GM18526 (cell line): ENCODE measurements around the gene ARL5A.

ENCODE experiments used
- POLR2A ChIP-seq: IDR thresholded peaks from 3 replicates; pipeline ENCODE4 v1.6.1; 2011; ENCODE audit not compliant: insufficient read length; ENCODE audit errors: extremely low read depth

The ARL5A gene

DNA sequence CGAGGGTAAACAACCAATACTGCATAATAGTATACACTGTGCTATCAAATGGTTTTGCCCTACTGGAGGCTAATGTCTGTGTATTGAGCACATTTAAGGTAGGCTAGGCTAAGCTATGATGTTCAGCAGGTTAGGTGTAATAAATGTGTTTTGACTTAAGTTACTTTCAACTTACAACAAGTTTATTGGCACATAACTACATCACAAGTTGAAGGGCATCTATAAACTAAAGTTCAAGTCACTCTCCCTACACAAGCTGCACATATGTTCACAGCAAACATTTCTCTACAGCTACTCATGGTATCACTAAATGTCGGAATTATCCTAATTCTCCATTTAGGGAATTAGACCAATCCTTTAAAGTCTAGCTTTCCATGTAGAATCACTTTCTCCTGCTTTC, 11.4 kb downstream of the ARL5A start:
- no peak for TF ChIP-seq POLR2A

DNA sequence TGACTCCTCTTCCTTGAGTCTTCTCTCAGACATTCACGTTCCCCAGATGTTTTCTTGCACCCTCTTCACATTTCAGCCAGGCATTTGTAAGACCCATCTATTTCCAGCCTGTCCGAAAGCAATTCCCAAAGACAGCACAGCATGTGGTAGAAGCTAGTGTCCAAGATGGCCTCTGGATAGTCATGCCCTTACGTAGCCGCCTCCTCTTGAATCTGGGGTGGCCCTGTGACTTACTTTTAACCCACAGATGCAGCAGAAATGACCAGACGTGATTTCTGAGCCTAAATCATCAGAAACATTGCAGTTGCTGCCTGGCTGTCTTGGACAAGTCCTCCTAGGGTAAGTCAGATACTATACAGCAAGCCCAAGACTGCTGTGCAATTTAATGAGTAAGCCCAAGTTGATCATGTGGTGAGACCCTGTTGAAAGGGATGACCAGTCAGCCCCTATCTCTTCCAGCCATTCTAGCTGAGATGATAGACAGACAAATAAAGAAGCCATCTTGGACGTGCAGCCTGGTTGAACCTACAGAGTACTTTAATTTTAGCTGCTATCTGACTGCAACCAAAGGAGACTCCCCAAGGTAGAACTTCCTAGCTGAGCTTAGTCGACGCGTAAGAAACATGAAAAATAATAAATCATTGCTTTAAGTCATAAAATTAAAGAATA, 12.3 kb downstream of the ARL5A start:
- no peak for TF ChIP-seq POLR2A

DNA sequence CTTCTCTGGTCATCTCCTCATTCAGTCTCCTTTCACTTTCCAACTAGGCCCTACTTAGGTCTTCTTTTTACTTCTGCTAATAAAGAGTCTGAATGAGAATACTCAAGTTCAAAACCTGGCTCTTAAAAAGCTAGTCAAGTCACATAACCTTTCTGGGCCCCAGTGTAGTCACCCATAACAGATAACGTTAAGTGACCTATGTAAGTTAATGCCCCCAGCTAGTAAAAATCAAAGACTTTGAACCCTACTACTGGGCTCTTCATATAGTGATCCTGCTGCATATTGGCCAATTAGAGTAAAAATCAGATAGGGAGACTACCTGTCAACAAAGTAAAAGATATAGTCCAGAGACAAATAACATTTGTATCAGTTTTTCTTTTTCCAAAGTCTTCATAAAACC, 17.7 kb downstream of the ARL5A start:
- no peak for TF ChIP-seq POLR2A

DNA sequence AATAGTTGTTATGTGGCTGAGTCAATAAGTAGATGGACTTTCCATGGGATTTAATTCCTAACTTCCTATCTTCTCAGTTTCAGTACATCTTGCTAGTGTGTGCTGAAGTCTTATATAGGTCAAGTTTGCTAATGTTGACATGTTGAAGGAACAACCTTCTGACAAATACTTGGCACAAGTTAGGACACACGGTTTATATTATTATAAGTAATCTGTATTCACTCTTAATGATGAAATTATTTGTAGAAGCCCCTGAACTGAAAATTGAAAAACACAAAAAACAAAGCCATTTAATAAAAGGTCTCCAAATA, 19.2 kb downstream of the ARL5A start:
- no peak for TF ChIP-seq POLR2A

DNA sequence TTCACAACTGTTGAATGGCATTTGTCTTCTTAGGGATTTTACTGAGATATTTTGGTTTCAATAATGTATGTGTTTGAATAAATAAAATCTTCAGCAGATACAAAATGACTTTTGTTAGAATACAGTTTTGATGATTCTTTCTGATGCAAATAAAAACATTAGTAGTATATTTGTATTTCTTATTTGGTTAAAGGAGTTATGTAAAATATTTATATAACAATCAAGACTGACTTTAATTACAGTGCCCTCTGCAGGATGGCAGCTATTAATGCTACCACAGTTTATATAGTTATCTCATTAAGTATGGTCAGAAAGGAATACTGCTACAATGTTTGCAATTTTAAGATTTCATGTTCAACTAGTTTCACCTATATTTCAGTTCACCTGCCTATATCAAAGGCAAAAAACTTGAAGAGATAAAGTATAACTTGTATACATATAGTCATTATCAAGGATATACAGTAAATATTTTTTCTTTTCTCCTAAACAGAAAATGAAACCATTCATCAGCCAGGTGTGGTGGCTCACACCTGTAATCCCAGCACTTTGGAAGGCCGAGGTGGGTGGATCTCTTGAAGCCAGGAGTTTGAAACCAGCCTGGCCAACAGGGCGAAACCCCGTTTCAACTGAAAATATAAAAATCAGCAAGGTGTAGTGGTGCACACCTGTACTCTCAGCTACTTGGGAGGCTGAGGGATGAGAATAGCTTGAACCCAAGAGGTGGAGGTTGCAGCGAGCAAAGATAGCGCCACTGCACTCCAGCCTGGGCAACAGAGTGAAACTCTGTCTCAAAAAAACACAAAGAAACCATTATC, 19.8 kb downstream of the ARL5A start:
- TF ChIP-seq POLR2A: no peak

DNA sequence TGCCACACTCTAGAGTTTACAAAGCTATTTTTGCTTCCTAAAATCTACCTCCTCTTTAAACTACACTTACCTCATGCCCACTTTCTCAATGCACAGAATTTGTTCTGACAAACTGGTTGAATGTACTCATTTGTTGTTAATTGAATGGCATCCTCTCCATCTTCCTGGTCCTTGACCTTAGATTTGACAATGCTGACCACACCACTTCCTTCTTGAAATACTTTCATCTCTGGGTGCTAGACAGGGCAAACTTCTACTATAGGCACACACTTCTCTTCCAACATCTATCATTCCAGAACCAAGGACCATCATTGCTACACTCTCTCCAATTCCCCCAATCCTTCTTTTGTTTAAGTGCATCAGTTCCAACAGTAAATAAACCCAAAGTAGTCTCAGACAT, 22.3 kb downstream of the ARL5A start:
- TF ChIP-seq POLR2A: no peak

DNA sequence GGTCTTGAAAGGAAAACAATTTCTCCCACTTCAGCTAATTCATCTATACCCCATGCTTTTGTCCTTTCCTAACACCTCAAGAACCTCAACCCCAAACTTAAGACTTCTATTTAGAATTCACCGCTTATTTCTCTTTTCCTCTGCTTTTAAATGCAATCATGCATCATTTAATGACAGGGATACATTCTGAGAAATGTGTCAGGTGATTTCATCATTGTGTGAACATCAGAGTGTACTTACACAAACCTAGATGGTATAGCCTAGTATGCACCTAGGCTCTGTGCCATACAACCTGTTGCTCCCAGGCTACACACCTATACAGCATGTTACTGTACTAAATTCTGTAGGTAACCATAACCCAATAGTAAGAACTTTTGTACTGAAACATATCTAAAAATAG, 22.9 kb downstream of the ARL5A start:
- TF ChIP-seq POLR2A: no peak

DNA sequence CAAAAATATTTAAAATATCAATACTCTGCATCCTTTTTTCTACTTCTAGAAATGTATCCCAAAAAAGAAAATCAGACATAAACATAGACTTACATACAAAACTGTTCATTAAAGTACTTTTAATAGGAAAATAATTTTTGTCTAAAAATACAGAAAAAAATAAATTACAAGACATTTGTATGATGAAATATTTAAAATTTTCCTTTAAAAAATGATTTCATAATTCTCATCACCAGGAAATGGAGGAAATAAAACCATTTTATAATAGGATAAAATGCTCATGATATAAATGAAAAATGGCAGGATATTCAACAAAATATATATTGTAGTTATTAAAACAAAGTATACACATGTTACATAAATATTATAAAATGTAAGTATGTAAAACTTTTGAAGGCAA, 24.4 kb downstream of the ARL5A start:
- TF ChIP-seq POLR2A: no peak

DNA sequence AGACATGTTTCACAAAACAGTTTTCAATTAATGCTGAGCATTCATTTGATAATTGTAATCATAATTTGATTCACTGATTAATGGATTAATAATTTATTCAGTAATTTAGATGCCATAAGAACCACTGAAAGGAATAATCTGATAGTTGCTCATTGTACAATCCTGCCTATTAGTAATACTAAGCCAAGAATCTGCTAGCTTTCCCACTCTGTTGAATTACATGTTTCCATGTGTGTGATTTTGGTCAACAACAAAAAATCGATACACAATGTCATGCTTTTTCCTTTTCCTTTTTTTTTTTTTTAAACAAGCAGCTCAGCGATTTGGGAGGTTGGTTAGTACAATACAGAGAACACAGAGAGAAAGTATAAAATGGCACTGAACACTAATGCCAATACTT, 25.9 kb downstream of the ARL5A start:
- no peak for TF ChIP-seq POLR2A

DNA sequence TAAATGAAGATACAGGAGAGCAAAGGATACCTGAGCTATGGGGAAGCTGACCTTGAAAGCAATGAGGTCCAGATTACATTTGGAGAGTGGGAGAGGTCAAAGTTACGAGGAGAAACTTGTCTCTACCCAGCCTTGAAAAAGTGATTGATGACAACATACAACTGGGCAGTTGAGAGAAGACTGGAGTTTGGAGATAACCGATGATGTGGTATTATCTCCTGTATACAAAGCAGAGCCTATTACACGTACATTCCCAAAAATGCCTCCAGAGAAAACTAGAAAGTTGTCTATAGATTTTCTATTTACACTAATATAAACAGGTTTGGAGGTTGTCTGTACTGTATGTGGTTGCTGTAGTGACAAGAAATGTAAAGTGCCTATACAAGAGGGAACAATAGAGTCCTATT, 28.3 kb downstream of the ARL5A start:
- no peak for TF ChIP-seq POLR2A

DNA sequence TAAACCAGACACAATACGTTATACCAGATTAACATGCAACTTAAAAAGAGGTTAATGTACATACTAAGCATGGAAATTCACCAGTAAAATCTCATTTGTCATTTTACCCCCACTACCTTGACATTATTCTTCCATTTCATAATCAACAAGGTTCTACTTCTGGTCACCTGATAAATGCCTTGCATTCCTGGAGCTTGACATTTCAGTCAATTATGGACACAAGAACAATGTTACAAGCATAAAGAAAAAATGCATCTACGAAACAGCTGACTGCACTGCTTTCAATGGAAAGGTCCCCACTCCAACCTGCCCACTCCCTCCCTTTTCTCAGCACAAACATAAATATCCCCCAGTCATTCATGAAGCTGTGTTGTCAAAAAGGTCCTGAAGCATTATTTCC, 31.4 kb downstream of the ARL5A start:
- no peak for TF ChIP-seq POLR2A

DNA sequence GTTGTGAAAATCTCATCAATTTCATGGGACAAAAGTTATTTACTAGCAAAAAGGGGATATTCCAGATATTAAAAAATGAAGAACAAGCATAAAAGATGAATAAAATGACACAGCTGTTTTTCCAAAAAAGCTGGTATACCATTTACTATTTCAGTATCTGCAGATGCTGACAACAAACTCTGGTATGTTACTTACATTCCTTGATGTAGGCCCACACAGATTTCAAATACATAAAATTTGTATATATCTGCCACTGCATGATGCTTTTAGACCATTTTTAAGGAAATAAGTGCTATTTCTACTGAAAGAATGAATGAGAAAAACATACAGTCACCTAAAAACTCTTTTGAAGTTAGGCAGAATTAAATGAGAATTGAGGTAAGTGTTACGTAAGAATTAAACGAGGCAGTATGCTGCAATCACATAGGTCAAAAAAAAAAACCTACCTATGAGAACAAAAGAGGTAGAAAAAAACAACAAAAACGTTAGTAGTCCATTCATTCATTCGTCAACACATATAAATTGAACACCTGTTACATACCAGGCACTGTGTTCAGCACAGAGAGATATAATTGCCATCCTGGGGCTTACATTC, 32.5 kb downstream of the ARL5A start:
- TF ChIP-seq POLR2A: no peak

DNA sequence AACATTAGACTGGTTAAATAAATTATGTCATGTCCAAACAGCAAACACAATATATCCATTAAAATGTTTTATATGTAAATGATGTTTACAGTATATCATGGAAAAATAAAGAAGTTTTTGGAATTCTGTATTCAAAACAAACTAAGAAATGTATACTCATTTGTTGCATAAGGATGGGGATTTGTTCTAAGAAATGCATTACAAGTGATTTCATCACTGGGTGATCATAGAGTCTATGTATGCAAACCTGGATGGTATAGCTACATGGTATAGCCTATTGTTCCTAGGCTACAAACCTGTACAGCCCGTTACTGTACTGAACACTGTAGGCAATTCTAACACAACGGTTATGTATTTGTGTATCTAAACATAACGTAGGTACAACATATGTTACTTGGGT, 35.1 kb downstream of the ARL5A start:
- no peak for TF ChIP-seq POLR2A

DNA sequence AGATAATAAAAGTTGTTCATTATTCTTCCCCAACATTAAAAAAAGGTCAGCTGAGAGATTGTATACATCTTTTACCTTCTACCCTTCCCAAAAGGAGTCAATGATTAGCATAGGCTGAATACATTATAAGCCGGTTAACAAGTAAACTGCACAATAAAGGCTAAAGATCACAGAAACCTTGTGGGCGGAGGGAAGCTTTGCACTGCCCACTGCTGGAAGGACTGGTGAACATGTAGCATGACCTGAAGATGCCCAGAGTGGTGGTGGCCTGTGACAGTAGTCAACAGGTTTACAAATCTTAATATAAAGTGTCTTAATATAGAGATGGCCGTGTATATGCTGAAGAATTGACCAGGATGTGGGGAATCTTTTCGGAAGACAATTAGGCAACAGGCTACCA, 35.6 kb downstream of the ARL5A start:
- TF ChIP-seq POLR2A: no peak

DNA sequence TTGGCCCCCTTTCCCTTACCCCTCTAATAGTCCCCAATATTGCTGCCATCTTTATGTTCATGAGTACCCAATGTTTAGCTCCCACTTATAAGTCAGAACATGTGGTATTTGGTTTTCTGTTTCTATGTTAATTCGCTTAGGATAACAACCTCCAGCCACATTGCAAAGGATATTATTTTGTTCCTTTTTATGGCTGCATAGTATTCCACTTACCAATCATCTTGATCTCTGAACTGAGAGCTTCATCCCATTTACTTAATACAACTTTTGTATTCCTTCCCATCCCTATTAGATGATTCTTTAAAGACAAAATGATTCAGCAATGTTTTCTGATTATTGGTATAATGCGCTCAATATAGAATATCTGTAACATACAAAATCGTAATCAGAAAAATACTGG, 36.7 kb downstream of the ARL5A start:
- TF ChIP-seq POLR2A: no peak

DNA sequence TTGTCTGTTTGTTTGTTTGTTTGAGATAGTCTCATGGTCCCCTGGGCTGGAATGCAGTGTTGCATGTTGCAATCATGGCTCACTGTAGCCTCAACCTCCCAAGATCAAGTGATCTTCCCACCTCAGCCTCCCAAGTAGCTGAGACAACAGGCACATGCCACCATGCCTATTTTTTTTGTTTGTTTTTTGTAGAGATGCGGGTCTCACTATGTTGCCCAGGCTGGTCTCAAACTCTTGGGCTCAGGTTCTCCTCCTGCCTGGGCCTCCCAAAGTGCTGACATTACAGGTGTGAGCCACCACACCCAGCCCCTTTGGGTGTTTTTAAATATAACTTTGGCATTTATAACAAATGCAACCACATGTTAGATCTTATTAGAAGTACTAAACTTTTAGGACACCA, 37.5 kb downstream of the ARL5A start:
- TF ChIP-seq POLR2A: no peak
